ENCODE data around the gene PTDSS2. TPM values are rescaled to one million over a fixed set of nuclear protein-coding genes. Genes with fewer than 3 reads are reported as not detected.
A peak's percentile ranks its signal among the peaks of the same experiment; 100 is the strongest.

The PTDSS2 gene
- total and polyA plus RNA-seq, 2 donors from 2014 or later: 28.5 to 37.7 TPM

DNA sequence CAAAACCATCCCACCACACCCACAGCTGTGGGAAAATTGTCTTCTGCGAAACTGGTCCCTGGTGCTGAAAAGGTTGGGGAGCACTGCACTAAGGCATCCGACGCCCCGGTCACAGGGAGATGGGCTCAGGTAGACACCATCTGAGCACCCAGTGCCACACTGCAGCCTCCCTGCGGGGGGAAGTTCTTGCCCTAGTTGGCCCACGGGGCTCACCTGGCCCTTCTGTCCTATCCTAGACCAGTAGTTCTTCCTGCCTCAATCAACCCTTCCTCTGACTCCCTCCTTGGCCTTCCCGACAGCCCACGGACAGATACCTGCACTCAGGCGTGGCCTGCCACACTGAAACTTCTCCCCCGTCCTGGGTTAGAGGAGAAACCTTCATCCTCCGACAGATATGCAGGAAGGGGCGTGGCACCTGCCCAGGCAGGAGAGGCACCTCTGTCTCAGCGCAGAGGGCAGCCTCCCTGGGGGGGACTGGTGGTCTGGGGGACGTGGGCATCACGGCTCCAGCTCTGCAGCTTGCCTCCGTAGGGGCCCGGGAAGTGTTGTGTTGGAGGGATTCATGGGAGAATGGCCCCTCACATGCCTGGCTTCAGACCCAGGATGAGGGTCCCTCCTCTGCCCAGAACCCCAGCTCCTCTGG is 12.7 kb upstream of the PTDSS2 start:
- Histone ChIP-seq H3K4me1 (ENCODE audit: control insufficient read depth in 2 of 3, insufficient read depth in 2 of 3, low read depth in 1 of 3, low read length in 3 of 3) (peaks cover 0 to 2% (median 0%) of the 10 kb centered on the region in 3 donors), H3K4me3 (ENCODE audit: low read length in 3 of 3) (no peak overlapping the region), H3K9ac (ENCODE audit: low read length in 3 of 3) (no peak overlapping the region), H3K36me3 (ENCODE audit: control insufficient read depth in 2 of 3, insufficient read depth in 3 of 3, low read length in 3 of 3) (no peaks in the 10 kb centered on the region), H3K9me3 (ENCODE audit: control insufficient read depth in 2 of 3, insufficient read depth in 1 of 3, low read length in 3 of 3) (no peaks in the 10 kb centered on the region), H3K27me3 (ENCODE audit: control insufficient read depth, insufficient read depth, low read length) (no peaks in the 10 kb centered on the region), H3K27ac (ENCODE audit: low read depth in 2 of 2, low read length in 2 of 2) (no peak overlapping the region)
- DNase-seq (peak in 1 of 5 donors; percentile 51), FAIRE-seq (no peak)
- intact Hi-C loops (cut with DNase I): no loop called here
- TF ChIP-seq CTCF (IDR thresholded peaks at IDR 0.05; ENCODE audit: borderline replicate concordance, extremely low read depth, insufficient read depth): no peak

- intact Hi-C loops (cut with DNase I): no loop called here
- DNase-seq: peak in 1 of 5 donors; percentile 56
Measured at GRCh38 chr11:438101-438844, 11.8 kb upstream of the PTDSS2 start.

DNA sequence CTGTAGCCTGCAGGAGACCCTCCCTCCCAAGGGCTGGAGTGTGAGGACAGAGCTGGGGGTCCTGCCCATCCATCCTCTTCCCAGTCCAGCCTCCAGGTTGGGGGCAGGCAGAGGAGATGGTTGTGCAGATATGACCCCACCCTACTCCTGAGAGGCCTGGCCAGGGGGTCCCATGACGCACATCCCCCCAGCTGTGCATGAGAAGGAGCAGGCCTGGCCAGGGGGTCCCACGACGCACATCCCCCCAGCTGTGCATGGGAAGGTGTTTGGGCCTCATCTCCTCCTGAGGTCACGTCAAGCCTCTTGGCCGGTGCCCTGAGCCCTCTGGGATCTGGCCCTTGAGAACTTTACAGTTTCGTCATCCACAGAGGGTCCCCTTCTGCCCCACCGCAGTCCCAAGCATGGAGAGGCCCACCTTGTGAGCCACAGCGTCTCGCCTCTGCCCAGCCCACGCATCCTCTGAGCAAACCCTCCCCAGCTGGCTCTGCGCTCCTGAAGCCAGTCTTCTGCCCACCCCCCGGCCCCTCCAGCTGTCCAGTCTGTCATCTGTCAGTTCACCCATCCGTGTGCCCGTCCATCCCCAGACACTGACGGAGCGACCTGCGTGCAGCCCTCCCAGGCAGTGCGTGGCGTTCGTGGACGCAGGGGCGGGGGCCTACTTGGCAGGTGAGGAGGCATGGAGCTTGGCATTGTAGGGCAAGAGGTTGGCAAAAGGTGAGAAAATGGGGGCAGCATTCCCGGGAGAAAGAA is 10.6 kb upstream of the PTDSS2 start:
- no peak overlapping the region for H3K9ac ChIP-seq (ENCODE audit: low read length in 3 of 3)
- no peaks in the 10 kb centered on the region for H3K27me3 ChIP-seq (ENCODE audit: control insufficient read depth, insufficient read depth, low read length)
- H3K4me3 ChIP-seq (ENCODE audit: low read length in 3 of 3): no peak overlapping the region
- peaks cover 0 to 5% (median 0%) of the 10 kb centered on the region in 3 donors for H3K4me1 ChIP-seq (ENCODE audit: control insufficient read depth in 2 of 3, insufficient read depth in 2 of 3, low read depth in 1 of 3, low read length in 3 of 3)
- H3K36me3 ChIP-seq (ENCODE audit: control insufficient read depth in 2 of 3, insufficient read depth in 3 of 3, low read length in 3 of 3): no peaks in the 10 kb centered on the region
- TF ChIP-seq CTCF (IDR thresholded peaks at IDR 0.05; ENCODE audit: borderline replicate concordance, extremely low read depth, insufficient read depth): no peak
- no peak overlapping the region for H3K27ac ChIP-seq (ENCODE audit: low read depth in 2 of 2, low read length in 2 of 2)
- intact Hi-C loops (cut with DNase I): no loop called here
- DNase-seq: peak in 1 of 5 donors; percentile 73
- no peaks in the 10 kb centered on the region for H3K9me3 ChIP-seq (ENCODE audit: control insufficient read depth in 2 of 3, insufficient read depth in 1 of 3, low read length in 3 of 3)
- FAIRE-seq: no peak

More at GRCh38 chr11:438101-438844, 11.8 kb upstream of the PTDSS2 start:
- Histone ChIP-seq H3K27me3 (ENCODE audit: control insufficient read depth, insufficient read depth, low read length) (no peaks in the 10 kb centered on the region), H3K4me1 (ENCODE audit: control insufficient read depth in 2 of 3, insufficient read depth in 2 of 3, low read depth in 1 of 3, low read length in 3 of 3) (peaks cover 0 to 2% (median 0%) of the 10 kb centered on the region in 3 donors), H3K36me3 (ENCODE audit: control insufficient read depth in 2 of 3, insufficient read depth in 3 of 3, low read length in 3 of 3) (no peaks in the 10 kb centered on the region), H3K9me3 (ENCODE audit: control insufficient read depth in 2 of 3, insufficient read depth in 1 of 3, low read length in 3 of 3) (no peaks in the 10 kb centered on the region), H3K9ac (ENCODE audit: low read length in 3 of 3) (no peak overlapping the region), H3K27ac (ENCODE audit: low read depth in 2 of 2, low read length in 2 of 2) (no peak overlapping the region), H3K4me3 (ENCODE audit: low read length in 3 of 3) (no peak overlapping the region)
- no peak for TF ChIP-seq CTCF (IDR thresholded peaks at IDR 0.05; ENCODE audit: borderline replicate concordance, extremely low read depth, insufficient read depth)
- no peak for FAIRE-seq
